Measurements from ENCODE around the gene ZFYVE16. TPM values are rescaled to one million over a fixed set of nuclear protein-coding genes. Genes with fewer than 3 reads are reported as not detected.
"Not testable (repeated sequence)": the region's sequence is repeated elsewhere in the genome, so short reads cannot be mapped to it uniquely, and the experiment has no call there.

The ZFYVE16 gene
- 21.4 and 31.6 TPM in 2 replicates for total RNA-seq (2014; rRNA removed; shearing (Covaris generic))

- DNase-seq (ENCODE audit: low spot score): peak; percentile 96
Measured at GRCh38 chr5:80407735-80408483, at the start of gene ZFYVE16. ZFYVE16 (plus strand) TSS chr5:80408064; CDS start chr5:80434148, 26,084 bp downstream.

GRCh38 chr5:80360914-80361444 lies 46.9 kb upstream of the ZFYVE16 start:
- DNase-seq (ENCODE audit: low spot score): no peak

GRCh38 chr5:80364892-80365291 lies 43.0 kb upstream of the ZFYVE16 start:
- DNase-seq (ENCODE audit: low spot score): no peak

- DNase-seq (ENCODE audit: low spot score): no peak
Measured at GRCh38 chr5:80368661-80369480, 39.0 kb upstream of the ZFYVE16 start.

- no peak for DNase-seq (ENCODE audit: low spot score)
Measured at GRCh38 chr5:80369521-80369920, 38.3 kb upstream of the ZFYVE16 start.

GRCh38 chr5:80370390-80370789 lies 37.5 kb upstream of the ZFYVE16 start:
- DNase-seq (ENCODE audit: low spot score): no peak

- no peak for DNase-seq (ENCODE audit: low spot score)
Measured at GRCh38 chr5:80372780-80373179, 35.1 kb upstream of the ZFYVE16 start.

GRCh38 chr5:80374188-80374587 lies 33.7 kb upstream of the ZFYVE16 start:
- no peak for DNase-seq (ENCODE audit: low spot score)

GRCh38 chr5:80376557-80376956 lies 31.3 kb upstream of the ZFYVE16 start:
- no peak for DNase-seq (ENCODE audit: low spot score)

GRCh38 chr5:80382488-80382887 lies 25.4 kb upstream of the ZFYVE16 start:
- no peak for DNase-seq (ENCODE audit: low spot score)

- no peak for DNase-seq (ENCODE audit: low spot score)
Measured at GRCh38 chr5:80387063-80387768, 20.6 kb upstream of the ZFYVE16 start.

- DNase-seq (ENCODE audit: low spot score): no peak
Measured at GRCh38 chr5:80389580-80389979, 18.3 kb upstream of the ZFYVE16 start.

- DNase-seq (ENCODE audit: low spot score): not testable (repeated sequence)
Measured at GRCh38 chr5:80390413-80390812, 17.5 kb upstream of the ZFYVE16 start.

GRCh38 chr5:80391267-80391666 lies 16.6 kb upstream of the ZFYVE16 start:
- DNase-seq (ENCODE audit: low spot score): not testable (repeated sequence)

GRCh38 chr5:80399526-80400239 lies 8.2 kb upstream of the ZFYVE16 start:
- peak; percentile 49 for DNase-seq (ENCODE audit: low spot score)

- not testable (repeated sequence) for DNase-seq (ENCODE audit: low spot score)
Measured at GRCh38 chr5:80400368-80400767, 7.5 kb upstream of the ZFYVE16 start.

GRCh38 chr5:80403782-80404181 lies 4.1 kb upstream of the ZFYVE16 start:
- DNase-seq (ENCODE audit: low spot score): no peak

GRCh38 chr5:80406980-80407734 lies 707 bp upstream of the ZFYVE16 start:
- no peak for DNase-seq (ENCODE audit: low spot score)

GRCh38 chr5:80408484-80409366 lies 861 bp downstream of the ZFYVE16 start:
- DNase-seq (ENCODE audit: low spot score): peak; percentile 45

All from A172 (cell line).